H1 (cell line): Measurements from ENCODE around the gene ZC3H6.

Source experiments
- CBX8 ChIP-seq: fragments of 300-800, 300-1000 bp; sonication (generic); IDR thresholded peaks from 2 replicates; pipeline ENCODE4 v1.7.1; 2016; ENCODE audit warnings: low read depth, low read length, borderline replicate concordance
- FOSL1 ChIP-seq: IDR thresholded peaks from 2 replicates; pipeline ENCODE4 v1.6.1; 2011; ENCODE audit warnings: mild to moderate bottlenecking, low read depth, low read length, moderate library complexity; ENCODE audit not compliant: insufficient read depth
- POLR2A ChIP-seq, 2 experiments: IDR thresholded peaks; 1 replicate in 1 of 2; 2 replicates in 1 of 2; pipeline ENCODE4 v1.6.1; 2011; ENCODE audit warnings: low read depth in 2 of 2, low read length in 2 of 2, mild to moderate bottlenecking in 2 of 2; ENCODE audit errors: control extremely low read depth in 1 of 2
- RFX5 ChIP-seq: IDR thresholded peaks from 2 replicates; pipeline ENCODE4 v1.6.1; 2011; ENCODE audit warnings: low read depth, low read length, improper control_type of control experiment, borderline replicate concordance
- SIX5 ChIP-seq: IDR thresholded peaks from 2 replicates; pipeline ENCODE4 v1.6.1; 2011; ENCODE audit warnings: mild to moderate bottlenecking, low read depth, low read length
- USF2 ChIP-seq: IDR thresholded peaks from 2 replicates; pipeline ENCODE4 v1.6.1; 2011; ENCODE audit warnings: low read length, improper control_type of control experiment
- TF ChIP-seq, protein P1 (sequence below): IDR thresholded peaks from 2 replicates; pipeline ENCODE4 v1.6.1; 2012; ENCODE audit warnings: low read length, inconsistent platforms
- TF ChIP-seq, protein P2 (sequence below), 3 experiments: IDR thresholded peaks; 1 replicate in 2 of 3; 2 replicates in 1 of 3; pipeline versions ENCODE4 v1.5.1 to v1.6.1; 2011; ENCODE audit warnings: low read length in 3 of 3, mild to moderate bottlenecking in 3 of 3, inconsistent platforms in 2 of 3, low read depth in 1 of 3, moderate library complexity in 1 of 3; ENCODE audit not compliant: insufficient read depth in 1 of 3; ENCODE audit errors: control extremely low read depth in 1 of 3

GRCh38 chr2:112332123-112332696 is 56.8 kb downstream of the ZC3H6 start:
- TF ChIP-seq CBX8 (no peak), RFX5 (no peak), SIX5 (no peak), FOSL1 (no peak), USF2 (no peak), POLR2A (IDR thresholded peaks at IDR 0.05; ENCODE audit: control extremely low read depth in 1 of 2, low read depth in 2 of 2, low read length in 2 of 2) (no peak)
- TF ChIP-seq, protein P1, sequence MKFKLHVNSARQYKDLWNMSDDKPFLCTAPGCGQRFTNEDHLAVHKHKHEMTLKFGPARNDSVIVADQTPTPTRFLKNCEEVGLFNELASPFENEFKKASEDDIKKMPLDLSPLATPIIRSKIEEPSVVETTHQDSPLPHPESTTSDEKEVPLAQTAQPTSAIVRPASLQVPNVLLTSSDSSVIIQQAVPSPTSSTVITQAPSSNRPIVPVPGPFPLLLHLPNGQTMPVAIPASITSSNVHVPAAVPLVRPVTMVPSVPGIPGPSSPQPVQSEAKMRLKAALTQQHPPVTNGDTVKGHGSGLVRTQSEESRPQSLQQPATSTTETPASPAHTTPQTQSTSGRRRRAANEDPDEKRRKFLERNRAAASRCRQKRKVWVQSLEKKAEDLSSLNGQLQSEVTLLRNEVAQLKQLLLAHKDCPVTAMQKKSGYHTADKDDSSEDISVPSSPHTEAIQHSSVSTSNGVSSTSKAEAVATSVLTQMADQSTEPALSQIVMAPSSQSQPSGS, result no peak
- TF ChIP-seq, protein P2, sequence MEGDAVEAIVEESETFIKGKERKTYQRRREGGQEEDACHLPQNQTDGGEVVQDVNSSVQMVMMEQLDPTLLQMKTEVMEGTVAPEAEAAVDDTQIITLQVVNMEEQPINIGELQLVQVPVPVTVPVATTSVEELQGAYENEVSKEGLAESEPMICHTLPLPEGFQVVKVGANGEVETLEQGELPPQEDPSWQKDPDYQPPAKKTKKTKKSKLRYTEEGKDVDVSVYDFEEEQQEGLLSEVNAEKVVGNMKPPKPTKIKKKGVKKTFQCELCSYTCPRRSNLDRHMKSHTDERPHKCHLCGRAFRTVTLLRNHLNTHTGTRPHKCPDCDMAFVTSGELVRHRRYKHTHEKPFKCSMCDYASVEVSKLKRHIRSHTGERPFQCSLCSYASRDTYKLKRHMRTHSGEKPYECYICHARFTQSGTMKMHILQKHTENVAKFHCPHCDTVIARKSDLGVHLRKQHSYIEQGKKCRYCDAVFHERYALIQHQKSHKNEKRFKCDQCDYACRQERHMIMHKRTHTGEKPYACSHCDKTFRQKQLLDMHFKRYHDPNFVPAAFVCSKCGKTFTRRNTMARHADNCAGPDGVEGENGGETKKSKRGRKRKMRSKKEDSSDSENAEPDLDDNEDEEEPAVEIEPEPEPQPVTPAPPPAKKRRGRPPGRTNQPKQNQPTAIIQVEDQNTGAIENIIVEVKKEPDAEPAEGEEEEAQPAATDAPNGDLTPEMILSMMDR (IDR thresholded peaks at IDR 0.05; ENCODE audit: control extremely low read depth in 1 of 3, insufficient read depth in 1 of 3, low read depth in 1 of 3, low read length in 3 of 3), result no peak
